ENCODE data around the gene OTOP3.

OTOP3 gene

DNA sequence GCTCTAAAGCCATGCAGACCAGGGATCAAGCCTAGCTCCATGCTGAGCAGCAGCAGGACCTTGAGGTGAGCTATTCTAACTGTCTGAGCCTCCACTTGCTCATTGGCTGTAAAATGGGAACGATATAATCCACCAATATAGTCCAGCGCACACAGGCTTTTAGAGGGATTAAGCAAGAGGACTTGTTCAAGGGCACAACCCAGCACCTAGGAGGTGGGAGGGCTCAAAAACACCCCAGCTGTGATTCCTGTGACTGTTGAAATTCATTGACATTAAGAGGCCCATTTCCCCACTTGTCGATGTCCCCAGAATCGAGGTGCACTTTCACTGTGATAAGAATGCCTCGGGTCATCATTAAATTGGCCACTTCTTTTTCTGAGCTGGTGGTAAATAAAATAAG lies 16.8 kb upstream of the OTOP3 start:
- no peak for DNase-seq

DNA sequence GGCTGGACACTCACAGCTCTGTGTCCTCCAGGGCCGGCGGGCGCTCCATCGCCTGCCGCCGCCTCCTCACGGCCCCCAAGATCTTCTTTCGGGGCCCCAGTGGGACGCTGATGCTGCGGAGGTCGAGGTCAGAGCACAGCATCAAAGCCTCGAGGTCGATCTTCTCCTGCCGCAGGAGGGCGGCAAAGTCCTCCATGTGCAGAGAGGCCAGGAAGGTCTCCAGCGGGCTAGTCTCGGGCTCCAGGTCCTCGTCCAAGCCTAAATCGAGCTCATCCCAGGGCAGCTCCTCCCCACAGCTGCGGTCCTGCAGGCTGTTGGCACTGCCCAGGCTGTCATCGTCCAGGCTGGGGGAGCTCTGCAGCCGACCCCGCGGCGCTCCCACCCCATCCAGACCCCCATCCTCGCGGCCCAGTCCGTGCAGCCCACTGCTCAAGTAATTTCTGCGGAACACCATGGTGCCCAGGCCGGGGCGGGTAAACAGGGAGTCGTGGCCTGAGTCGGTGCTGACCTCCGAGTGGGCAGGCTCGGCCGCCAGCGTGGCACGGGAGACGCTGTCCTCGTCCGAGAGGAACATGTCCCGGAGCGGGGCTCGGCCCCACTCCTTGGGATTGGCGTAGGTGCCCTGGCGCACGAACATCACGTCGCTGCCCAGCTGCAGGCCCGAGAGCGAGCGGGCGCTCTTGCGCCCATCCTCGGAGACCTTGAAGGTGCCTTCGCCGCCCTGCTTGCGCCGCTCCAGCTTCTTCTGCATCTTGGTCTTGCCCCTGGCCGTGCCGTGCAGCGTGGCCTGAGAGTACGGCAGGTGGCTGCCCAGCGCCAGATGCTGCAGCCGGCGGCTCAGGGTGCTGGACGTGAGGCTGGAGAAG lies 16.0 kb upstream of the OTOP3 start:
- peak; percentile 54 for DNase-seq

DNA sequence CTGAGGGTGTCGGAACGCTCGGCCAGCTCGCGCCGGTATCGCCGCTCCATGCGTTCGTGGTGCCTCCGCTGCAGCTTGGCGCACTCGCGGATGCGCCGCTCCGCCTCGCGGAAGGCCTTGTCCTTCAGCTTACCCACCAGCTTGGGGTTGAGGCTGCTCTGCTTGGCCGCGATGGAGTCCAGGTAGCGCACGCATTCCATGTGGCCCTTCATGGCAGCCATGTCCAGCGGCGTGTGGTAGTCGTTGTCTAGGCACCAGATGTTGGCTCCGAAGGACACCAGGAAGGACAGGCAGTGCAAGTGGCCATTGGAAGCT lies 15.4 kb upstream of the OTOP3 start:
- DNase-seq: no peak

DNA sequence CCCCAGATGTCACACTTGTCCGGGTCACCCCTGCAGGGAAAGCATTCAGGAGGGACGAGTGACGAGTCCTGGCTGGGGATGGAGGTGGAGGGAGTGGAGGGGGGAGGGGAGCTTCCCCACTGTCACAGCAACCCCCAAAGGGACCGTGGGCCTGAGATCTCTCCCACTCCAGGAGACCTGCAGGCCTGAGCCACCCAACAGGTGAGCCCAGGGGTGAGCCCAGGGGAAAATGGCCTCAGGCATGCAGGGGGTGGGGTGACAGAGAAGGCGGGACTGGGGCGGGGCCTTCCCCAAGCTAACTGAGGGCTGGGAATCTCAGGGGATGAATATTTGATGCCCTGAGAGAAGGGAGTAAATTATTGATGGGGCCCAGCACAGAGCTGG lies 15.1 kb upstream of the OTOP3 start:
- DNase-seq: no peak

DNA sequence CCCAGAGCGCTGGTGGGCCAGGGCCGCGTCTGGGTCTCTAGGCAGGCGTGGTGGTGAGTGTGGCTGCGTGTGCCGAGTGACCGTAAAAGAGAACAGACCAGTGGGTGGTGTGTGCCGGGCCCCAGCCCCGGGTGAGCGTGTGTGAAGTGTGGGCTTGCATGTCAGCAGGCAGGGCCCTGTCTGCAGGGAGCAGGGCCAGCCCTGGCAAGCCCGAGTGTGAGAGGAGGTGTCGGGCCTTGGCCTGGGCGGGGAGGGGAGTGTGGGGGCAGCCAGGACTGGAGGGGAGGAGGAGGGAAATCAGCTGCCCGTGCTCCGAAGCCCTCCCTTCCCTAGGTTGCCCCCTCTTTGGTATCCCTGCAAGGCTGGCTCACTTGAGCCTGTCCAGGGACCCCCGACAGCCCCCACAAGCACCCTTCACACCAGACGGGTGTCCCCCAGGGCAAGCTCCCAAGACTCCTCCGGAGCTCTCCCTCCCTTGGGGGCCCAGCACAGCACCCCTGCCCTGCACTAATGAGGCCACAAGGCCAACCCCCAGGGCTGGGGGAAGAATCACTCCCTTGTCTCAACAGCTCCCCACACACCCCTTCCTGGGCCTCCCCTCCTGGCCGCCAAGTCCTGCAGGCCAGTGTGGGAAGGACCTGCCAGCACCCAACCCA lies 14.5 kb upstream of the OTOP3 start:
- no peak for DNase-seq

DNA sequence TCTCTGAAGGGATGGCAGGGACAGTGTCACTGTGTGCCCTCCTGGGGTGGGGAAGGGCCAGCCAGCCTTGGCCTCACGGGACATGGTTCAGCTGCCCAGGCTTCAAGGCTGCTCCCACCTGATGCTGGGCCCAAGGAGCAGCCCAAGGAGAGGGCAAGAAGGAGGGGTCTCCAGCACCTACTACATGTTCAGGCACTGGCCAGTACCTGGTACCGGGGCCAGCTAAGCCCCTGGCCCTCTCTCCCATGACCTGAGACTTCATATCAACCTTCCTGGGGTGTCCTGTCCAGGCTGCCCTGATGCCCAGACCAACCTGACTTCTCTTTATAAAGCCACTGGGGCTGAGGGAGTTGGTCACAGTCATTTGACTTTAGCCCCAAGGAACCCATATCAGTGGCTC lies 13.9 kb upstream of the OTOP3 start:
- no peak for DNase-seq

DNA sequence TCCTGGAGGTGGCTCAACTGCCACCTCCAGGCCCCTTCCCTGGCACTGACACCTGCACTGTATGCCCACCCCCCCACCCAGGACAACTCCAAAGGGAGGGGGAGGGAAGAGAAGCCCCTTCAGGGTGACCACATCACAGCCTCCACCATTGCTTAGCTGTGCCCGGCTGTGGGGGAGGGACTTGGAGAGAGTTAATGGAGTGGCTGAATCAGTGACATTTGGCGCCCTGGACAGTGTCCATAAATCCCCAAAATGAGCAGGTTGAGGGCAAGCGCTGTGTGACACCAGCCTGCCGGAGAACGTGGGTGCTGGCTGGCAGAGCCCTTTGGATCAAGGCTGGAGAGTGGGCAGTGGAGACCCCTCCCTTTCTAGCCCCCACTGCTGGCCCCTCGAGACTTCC lies 13.5 kb upstream of the OTOP3 start:
- DNase-seq: no peak

DNA sequence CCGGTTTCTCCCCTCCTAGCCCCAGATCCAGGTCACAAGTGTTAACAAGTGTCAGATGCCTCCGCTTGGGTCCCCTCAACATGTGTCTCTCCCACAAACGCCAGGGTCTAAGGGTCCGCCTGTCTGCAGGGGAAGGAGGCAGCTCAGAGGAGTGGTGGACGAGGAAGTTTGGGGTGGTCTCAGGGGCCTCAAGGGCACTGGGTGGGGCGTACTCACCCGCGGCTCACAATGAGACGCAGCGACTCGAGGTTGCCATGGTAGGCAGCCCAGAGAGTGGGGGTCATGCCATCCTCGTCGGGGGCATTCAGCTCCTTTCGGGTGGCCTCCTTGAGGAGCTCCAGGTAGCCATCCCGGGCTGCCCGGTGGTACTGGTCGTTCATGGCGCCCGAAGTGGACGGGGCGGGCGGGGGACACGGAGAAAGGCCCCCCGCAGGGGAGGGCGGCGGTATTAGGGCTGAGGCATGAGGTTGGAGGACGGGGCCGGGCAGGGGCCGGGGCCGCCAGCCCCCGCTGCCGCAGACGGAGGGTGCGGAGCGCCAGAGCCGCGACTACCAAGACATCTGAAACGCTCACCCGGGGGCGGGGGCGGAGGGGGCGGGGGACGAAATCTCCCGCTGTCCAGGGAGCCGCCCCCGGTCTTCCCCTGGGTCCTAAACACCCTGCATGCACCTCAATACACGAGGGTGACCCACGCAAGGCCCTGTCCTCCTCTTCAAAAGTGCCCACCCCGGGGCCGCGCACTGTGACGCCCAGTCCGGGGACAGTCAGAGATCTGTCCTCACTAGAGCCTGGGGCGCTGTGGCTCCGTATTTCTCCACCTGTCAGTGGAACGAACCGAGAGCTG lies 12.8 kb upstream of the OTOP3 start, which contains the start of gene USH1G:
USH1G (minus strand) TSS at position 562 of the 844 bp plus-strand sequence; CDS start at position 380, 182 bp downstream.
- DNase-seq: no peak

DNA sequence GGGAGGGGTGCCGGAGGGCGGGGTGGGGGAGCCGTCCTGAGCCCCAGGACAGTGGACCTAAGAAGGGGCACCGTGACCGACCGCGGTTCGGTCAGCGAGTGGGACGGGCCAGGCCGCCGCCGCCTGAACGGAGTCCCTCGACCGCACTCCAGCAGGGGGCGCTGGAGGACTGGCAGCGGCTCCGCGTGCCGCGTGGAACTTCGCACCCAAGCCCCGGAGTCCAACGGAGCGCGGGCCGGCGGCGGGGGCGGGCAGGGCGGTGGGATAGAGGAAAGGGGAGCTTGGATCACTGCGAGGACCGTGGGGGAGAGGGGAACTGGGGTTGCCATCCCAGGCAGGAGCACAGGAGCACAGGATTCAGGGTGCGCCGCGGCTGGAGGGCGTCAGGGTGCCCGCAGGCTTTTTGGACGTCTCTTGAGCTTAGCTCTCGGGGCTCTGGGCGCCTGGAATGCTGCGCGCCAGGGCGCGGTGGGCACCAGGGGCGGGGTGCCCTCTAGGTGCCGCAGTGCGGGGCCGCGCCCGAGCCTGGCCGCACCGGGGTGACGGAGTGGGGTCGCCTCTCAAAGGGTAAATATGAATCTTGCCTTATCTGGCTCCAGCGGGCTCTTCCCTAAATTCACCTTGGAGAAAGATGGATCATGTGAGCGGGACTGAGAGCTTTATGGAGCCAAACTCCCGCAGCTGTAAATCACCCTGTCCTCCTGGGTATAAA lies 12.0 kb upstream of the OTOP3 start:
- peak; percentile 76 for DNase-seq

DNA sequence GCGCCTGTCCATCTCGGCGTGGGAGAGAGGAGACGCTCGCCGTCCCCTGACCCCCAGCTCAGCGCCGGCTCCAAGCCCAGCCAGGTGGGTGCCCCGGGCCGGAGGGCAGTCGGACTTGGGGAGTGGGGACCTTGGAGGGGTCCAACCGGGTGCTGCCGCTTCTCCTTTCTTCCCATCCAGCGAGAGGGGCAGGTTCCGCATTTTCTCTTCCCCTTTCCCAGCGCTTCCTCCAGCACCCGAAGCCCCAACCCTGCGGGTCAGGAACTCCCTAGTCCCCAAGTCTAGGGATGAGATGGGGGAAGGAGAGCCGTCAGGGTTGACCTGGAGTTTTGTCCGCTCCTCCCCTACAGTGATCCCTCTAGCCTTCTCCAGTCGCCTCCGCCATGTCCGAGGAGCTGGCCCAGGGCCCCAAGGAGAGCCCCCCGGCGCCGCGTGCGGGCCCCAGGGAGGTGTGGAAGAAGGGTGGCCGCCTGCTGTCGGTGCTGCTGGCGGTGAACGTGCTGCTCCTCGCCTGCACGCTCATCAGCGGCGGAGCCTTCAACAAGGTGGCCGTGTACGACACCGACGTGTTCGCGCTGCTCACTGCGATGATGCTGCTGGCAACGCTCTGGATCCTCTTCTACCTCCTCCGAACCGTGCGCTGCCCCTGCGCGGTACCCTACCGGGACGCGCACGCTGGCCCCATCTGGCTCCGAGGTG lies 11.3 kb upstream of the OTOP3 start, which contains the start of gene OTOP2:
OTOP2 (plus strand) TSS at position 24 of the 699 bp plus-strand sequence; CDS start at position 384, 360 bp downstream.
- DNase-seq: no peak

DNA sequence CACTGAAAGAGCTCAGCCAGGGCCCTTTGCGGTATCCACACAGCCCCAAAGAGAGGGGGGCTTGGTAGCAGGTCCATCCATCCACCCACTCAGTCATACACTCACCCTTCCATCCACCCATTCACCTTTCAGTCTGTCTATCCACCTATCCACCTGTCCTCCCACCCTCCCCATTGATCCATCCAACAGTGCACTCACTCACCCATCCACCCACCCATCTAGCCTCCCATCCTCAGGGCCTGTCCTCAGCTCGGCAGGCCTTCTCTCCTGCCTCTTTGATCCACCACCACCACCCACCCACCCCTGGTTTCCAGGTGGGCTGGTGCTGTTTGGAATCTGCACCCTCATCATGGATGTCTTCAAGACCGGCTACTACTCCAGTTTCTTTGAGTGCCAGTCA lies 10.5 kb upstream of the OTOP3 start:
- no peak for DNase-seq

DNA sequence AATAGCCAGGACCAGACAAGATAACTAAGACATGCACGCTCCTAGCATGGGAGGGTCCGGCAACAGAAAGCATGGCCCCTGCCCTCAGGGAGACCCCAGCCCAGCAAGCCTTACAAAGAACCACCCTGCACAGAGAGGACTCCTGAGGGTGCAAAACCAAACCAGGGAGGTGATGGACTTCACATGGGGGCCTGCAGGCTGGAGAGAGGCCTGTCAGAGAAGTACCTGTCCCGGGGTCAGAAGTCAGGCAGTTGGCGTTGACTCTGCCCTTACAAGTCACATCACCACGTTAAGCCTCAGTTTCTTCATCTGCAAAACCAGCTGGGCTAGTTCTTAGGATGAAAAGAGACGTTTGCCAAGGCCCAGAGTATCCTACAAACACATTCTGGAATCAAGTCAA lies 6.9 kb upstream of the OTOP3 start:
- no peak for DNase-seq

DNA sequence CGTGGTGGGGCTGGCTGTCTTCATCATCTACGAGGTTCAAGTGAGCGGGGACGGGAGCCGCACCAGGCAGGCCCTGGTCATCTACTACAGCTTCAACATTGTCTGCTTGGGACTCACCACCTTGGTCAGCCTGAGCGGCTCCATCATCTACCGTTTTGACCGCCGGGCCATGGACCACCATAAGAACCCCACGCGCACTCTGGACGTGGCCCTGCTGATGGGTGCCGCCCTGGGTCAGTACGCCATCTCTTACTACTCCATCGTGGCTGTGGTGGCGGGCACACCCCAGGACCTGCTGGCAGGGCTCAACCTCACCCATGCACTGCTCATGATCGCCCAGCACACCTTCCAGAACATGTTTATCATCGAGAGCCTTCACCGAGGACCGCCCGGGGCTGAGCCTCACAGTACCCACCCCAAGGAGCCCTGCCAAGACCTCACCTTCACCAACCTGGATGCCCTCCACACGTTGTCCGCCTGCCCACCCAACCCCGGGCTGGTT lies 5.1 kb upstream of the OTOP3 start:
- DNase-seq: no peak

DNA sequence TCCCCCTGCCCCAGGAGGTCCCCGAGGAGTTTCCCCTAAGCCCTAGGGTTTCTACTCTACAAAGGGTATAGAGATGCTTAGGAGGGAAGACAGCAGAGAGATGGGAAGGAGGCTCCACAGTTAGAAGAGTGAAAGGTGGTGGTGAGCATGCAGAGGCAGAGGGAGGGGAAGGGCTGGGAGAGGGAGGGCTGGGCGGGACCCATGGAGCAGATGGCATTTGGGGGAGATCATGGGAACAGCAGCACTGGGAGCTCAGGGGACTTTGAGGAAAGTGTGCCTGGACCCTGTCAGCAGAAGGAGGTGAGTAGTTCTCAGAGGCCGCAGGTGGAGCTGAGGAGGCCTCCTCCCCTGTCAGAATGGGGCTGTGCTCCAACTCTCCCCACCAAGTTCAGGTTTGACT lies 650 bp upstream of the OTOP3 start:
- DNase-seq: no peak

DNA sequence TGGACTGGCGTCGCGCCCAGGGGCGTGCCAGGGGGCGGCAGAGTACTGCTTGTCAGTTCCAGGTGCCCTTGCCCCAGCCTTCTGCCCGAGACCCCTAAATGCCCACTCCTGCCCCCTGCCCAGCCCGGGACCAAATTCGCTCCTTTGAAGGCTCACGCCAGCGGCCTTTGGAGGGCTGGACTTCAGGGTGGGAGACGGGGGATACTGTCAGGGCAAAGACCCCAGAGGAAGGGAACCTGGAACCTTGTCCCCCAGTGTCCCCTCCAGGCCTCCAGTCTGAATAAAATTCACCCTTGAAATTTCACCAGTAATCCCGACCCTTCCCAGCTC lies 737 bp downstream of the OTOP3 start:
- no peak for DNase-seq

DNA sequence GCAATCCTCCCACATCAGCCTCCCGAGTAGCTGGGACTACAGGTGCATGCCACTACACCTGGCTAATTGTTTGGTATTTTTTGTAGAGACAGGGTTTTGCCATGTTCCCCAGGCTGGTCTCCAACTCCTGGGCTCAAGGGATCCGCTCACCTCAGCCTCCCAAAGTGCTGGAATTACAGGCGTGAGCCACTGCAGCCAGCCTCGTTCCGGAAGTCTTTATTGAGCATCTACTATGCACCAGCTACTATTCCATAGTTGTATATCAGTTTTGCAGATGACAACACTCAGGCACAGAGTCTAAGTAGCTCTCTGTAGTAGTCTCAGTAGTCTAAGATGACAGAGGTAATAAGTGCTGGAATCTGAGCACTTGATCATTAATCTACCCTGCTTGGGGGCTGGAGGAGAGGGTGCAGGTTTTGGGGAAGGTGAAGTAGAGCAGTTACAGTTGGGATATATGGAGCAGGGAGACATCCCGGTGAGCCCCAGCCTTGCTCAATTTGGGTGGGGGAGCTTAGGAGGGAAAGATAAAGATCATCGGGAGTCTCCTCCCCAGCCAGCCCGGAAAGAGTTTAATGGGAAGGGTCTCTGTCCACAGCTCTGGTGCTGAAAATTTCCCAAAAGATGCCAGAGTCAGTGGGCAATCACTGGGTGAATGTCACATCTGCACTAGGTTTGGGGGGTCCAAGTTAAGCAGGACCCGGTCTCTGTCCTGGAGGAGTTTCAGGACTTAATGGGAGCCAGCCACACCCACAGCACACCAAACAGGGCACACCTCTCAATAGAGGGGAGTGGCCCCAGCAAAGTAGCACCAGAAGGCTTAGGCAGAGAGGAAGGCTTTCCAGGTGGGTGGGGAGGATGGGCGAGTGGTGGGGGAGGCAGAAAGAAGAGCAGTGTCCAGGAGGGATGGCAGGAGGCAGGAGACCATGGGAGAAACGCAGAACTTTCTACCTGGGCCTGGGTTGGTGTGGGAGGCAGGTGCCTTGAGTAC lies 1.7 kb downstream of the OTOP3 start:
- no peak for DNase-seq

DNA sequence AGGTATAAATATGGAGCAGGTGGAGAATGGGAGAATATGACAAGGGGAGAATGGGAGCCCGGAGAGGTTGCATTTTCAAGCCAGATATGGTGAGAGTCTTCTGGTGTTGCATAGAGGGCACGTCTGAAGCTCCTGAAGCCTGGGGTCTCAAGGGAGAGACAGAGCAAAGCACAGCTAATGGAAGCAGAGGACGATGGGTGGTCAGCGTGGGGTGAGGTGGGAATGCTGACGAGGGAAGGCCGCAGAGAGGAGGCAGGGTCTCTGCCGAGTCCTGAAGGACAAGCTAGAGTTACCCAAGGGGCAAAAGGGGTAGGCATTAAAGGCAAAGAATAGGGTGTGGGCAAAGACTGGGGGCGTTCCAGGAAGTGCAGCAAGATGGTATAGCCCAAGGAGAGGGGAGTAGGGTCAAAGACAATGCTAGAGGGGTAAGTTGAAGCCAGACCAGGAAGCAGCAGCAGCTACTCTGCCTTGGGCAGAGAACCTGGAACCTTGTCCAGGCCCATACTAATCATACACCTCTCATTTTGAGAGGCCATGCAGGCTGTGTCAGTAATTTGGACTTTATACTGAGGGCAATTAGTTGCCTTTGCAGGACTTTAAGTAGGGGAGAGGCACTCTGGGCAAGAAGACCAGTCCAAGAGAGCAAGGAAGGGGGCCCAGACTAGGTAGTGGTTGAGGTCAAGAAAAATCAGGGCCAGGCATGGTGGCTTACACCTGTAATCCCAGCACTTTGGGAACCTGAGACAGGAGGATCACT lies 2.7 kb downstream of the OTOP3 start:
- DNase-seq: no peak

DNA sequence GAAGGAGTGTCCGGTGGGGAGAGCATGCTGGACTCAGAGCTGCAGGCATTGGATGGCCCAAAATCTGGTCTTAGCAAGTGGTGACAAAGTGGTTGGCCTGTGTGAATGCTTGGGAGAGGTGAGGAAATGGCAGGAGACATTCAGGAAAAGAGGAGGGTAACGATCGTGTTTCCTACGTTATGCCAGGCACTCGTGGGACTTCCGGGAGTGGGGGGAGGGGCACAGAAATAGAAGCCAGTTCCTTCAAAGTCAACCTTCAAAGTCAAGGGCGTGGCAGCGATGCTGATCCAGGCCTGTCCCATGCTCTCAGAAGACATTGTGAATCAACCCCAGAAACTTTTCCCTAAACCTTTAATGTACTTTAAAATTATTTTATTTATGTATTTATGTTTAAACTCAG lies 3.8 kb downstream of the OTOP3 start:
- no peak for DNase-seq

DNA sequence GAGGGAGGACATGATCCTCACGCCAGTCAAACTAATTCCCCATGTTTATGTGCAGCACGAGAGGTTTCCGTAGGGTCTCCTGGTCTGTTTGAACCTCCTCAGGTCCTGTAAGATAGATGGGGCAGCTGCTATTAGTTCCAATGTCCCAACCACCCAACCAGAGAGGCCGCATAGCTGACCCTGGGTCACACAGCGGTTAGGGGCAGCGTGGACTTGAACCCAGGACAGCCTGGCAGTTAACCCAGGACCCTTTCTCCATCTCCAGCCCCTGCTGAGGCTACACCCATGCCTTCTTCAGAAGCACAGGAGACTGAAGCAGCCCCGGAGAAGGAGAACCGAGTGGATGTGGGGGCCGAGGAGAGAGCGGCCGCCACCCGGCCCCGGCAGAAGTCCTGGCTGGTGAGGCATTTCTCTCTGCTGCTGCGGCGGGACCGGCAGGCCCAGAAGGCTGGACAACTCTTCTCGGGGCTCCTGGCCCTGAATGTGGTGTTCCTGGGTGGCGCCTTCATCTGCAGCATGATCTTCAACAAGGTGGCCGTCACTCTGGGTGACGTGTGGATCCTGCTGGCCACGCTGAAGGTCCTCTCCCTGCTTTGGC lies 5.5 kb downstream of the OTOP3 start:
- DNase-seq: no peak

All from hematopoietic multipotent progenitor cell treated with erythropoietin and hydrocortisone succinate and interleukin-3 and kit ligand, for 6 days (in vitro differentiated cells).